Panc1 (cell line): ENCODE results near the gene ARFRP1. TPM values are rescaled to one million over a fixed set of nuclear protein-coding genes. Genes with fewer than 3 reads are reported as not detected.

Experiments used
- ATAC-seq: fragments of 200-7000 bp; cut with Tn5 transposase; 2 replicates; pipeline ENCODE4 v1.9.1; 2020; ENCODE audit warnings: mild to moderate bottlenecking, moderate library complexity
- BruUV-seq: library from RNA; stranded (reverse); fragments of 400-500 nt; replicated peaks from 2 replicates; lab custom pipeline; 2021; lab: Mats Ljungman, UMichigan
- CTCF ChIA-PET: fragments of 300-600 bp; sonication (Branson Sonifier 250); formaldehyde crosslinking; loops from one replicate; lab custom pipeline; 2022; ENCODE audit warnings: antibody characterized with exemption; lab: Charles Lee
- POLR2A ChIA-PET: fragments of 300-600 bp; sonication (Branson Sonifier 250); formaldehyde crosslinking; loops from one replicate; lab custom pipeline; 2022; ENCODE audit warnings: antibody characterized with exemption; lab: Charles Lee
- DNase-seq: peaks from one replicate; pipeline ENCODE4 v3.0.0-alpha.2; 2010; ENCODE audit warnings: low read depth, low spot score
- H3K27ac ChIP-seq: 2 replicates; pipeline ENCODE4 v1.5.1; 2011; ENCODE audit warnings: mild to moderate bottlenecking, low read length, inconsistent platforms
- H3K27me3 ChIP-seq: fragments of 200-500 bp; sonication (Bioruptor generic); 2 replicates; pipeline ENCODE4 v1.6.0; 2014; ENCODE audit warnings: low read length, inconsistent platforms; ENCODE audit not compliant: control insufficient read depth, insufficient read depth
- H3K36me3 ChIP-seq: fragments of 200-500 bp; sonication (Bioruptor generic); 2 replicates; pipeline ENCODE4 v1.5.1; 2014; ENCODE audit warnings: inconsistent platforms, mild to moderate bottlenecking, low read length, moderate library complexity; ENCODE audit not compliant: control insufficient read depth, insufficient read depth
- H3K4me1 ChIP-seq: 2 replicates; pipeline ENCODE4 v1.5.1; 2011; ENCODE audit warnings: inconsistent platforms, mild to moderate bottlenecking, low read length, moderate library complexity; ENCODE audit not compliant: control insufficient read depth, insufficient read depth
- H3K4me3 ChIP-seq, 2 experiments: 2 replicates each; pipeline ENCODE4 v1.5.1; 2011 to 2012; ENCODE audit warnings: low read depth in 2 of 2, low read length in 2 of 2, mild to moderate bottlenecking in 2 of 2, inconsistent platforms in 1 of 2, moderate library complexity in 1 of 2
- H3K9me3 ChIP-seq: fragments of 200-500 bp; sonication (Bioruptor generic); 2 replicates; pipeline ENCODE4 v1.5.1; 2014; ENCODE audit warnings: low read depth, mild to moderate bottlenecking, inconsistent platforms, low read length, moderate library complexity; ENCODE audit not compliant: control insufficient read depth, insufficient read depth
- POLR2AphosphoS5 ChIP-seq: IDR thresholded peaks from 2 replicates; pipeline ENCODE4 v1.6.1; 2012; ENCODE audit warnings: mild to moderate bottlenecking, low read depth, low read length, moderate library complexity
- SIN3A ChIP-seq: IDR thresholded peaks from 2 replicates; pipeline ENCODE4 v1.6.1; 2012; ENCODE audit warnings: low read depth, mild to moderate bottlenecking, low read length, moderate library complexity, borderline replicate concordance; ENCODE audit not compliant: insufficient read depth
- TCF7L2 ChIP-seq: IDR thresholded peaks from 2 replicates; pipeline ENCODE4 v1.6.1; 2011; ENCODE audit warnings: mild to moderate bottlenecking, low read depth, low read length, inconsistent platforms
- in situ Hi-C: cut with HindIII; loops from 2 replicates; pipeline ENCODE4 v1.10.0; 2016; ENCODE audit warnings: low sequenced_read_pairs, low pct_unique_long_range_greater_than_20kb
- intact Hi-C: fragments of 100-400 bp; cut with micrococcal nuclease; formaldehyde crosslinking; loops from one replicate; pipeline ENCODE4 v1.10.0; 2022; ENCODE audit not compliant: unreplicated experiment
- total RNA-seq: library from RNA; stranded (reverse); gene quantifications from one replicate; pipeline ENCODE4 v1.2.1, GENCODE V29; 2021; ENCODE audit not compliant: unreplicated experiment
- TF ChIP-seq, protein P1 (sequence below): fragments of 450-650 bp; IDR thresholded peaks from 2 replicates; pipeline ENCODE4 v1.5.1; 2017; ENCODE audit warnings: mild to moderate bottlenecking
- TF ChIP-seq, protein P2 (sequence below), 2 experiments: IDR thresholded peaks; 2 replicates each; pipeline ENCODE4 v1.6.1; 2011 to 2012; ENCODE audit warnings: low read depth in 2 of 2, control low read depth in 1 of 2, low read length in 1 of 2, mild to moderate bottlenecking in 1 of 2, moderate library complexity in 1 of 2; ENCODE audit not compliant: insufficient read depth in 1 of 2

Gene ARFRP1
- total RNA-seq, 1 experiment from 2014 or later = 57.9 TPM

DNA sequence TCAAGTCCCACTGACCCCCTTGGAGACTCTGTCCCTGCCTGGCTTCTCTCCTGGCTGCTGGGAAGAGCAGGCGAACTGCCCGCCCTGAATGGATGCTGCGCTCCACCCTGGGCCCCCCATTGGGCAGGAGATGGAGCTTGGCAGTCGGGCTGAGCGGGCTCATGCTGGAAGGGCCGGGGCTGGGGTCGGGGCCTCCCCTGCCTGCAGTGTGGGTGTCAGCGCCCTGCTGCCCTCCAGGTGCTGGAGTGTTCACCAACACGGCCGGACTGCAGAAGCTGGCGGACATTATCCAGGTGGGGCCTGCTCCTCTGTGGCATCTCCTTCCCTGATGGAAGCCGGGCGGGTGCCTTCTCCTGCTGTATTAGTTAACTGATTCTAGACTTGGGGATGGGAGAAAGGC is 27.3 kb downstream of the ARFRP1 start:
- in situ Hi-C loops (no loop called here), intact Hi-C loops (no loop called here)
- Histone ChIP-seq H3K4me3 (no peak overlapping the region), H3K27me3 (no peaks in the 10 kb centered on the region), H3K4me1 (peaks cover 23% of the 10 kb centered on the region), H3K36me3 (no peaks in the 10 kb centered on the region; the same call in 1 of the 2 replicates), H3K9me3 (no peaks in the 10 kb centered on the region), H3K27ac (peak overlapping the region; percentile 88)
- TF ChIP-seq SIN3A = no peak
- TF ChIP-seq, protein P1, sequence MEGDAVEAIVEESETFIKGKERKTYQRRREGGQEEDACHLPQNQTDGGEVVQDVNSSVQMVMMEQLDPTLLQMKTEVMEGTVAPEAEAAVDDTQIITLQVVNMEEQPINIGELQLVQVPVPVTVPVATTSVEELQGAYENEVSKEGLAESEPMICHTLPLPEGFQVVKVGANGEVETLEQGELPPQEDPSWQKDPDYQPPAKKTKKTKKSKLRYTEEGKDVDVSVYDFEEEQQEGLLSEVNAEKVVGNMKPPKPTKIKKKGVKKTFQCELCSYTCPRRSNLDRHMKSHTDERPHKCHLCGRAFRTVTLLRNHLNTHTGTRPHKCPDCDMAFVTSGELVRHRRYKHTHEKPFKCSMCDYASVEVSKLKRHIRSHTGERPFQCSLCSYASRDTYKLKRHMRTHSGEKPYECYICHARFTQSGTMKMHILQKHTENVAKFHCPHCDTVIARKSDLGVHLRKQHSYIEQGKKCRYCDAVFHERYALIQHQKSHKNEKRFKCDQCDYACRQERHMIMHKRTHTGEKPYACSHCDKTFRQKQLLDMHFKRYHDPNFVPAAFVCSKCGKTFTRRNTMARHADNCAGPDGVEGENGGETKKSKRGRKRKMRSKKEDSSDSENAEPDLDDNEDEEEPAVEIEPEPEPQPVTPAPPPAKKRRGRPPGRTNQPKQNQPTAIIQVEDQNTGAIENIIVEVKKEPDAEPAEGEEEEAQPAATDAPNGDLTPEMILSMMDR = no peak
- TF ChIP-seq, protein P2, sequence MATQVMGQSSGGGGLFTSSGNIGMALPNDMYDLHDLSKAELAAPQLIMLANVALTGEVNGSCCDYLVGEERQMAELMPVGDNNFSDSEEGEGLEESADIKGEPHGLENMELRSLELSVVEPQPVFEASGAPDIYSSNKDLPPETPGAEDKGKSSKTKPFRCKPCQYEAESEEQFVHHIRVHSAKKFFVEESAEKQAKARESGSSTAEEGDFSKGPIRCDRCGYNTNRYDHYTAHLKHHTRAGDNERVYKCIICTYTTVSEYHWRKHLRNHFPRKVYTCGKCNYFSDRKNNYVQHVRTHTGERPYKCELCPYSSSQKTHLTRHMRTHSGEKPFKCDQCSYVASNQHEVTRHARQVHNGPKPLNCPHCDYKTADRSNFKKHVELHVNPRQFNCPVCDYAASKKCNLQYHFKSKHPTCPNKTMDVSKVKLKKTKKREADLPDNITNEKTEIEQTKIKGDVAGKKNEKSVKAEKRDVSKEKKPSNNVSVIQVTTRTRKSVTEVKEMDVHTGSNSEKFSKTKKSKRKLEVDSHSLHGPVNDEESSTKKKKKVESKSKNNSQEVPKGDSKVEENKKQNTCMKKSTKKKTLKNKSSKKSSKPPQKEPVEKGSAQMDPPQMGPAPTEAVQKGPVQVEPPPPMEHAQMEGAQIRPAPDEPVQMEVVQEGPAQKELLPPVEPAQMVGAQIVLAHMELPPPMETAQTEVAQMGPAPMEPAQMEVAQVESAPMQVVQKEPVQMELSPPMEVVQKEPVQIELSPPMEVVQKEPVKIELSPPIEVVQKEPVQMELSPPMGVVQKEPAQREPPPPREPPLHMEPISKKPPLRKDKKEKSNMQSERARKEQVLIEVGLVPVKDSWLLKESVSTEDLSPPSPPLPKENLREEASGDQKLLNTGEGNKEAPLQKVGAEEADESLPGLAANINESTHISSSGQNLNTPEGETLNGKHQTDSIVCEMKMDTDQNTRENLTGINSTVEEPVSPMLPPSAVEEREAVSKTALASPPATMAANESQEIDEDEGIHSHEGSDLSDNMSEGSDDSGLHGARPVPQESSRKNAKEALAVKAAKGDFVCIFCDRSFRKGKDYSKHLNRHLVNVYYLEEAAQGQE (IDR thresholded peaks at IDR 0.05; ENCODE audit: insufficient read depth in 1 of 2, low read depth in 2 of 2, low read length in 1 of 2) = no peak
- TF ChIP-seq TCF7L2 = no peak
- TF ChIP-seq POLR2AphosphoS5 = no peak
- DNase-seq (no peak), ATAC-seq (no peak)
- ChIA-PET CTCF (no interaction called here), POLR2A (no interaction called here)
- no TSS peak for BruUV-seq

DNA sequence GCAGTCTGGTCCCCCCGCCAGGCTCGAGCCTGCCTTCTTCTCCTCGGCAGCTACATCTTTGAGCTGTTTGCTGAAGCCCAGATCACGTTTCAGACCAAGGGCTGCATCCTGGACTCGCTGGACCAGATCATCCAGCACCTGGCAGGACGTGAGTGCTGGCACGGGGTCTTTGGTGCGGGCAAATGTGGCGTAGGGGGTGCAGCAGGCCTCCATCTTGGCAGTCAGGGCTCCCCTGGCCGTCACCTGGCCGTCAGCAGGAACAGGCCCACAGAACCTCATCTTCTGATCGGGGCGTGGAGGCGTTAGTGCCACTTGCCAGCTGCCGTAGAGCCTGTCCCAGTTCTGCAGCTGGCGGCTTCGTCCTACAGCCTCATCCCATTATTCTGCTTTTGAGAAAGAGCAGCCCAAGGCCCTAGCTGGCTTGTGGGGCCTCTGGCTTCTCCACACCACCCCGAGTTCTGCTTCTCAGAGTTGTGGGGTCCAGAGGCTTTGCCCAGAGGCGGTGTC is 27.9 kb downstream of the ARFRP1 start:
- BruUV-seq = no TSS peak
- H3K27me3 ChIP-seq = no peaks in the 10 kb centered on the region
- intact Hi-C loops (no loop called here), in situ Hi-C loops (no loop called here)
- H3K36me3 ChIP-seq = no peaks in the 10 kb centered on the region; the same call in 1 of the 2 replicates
- no peaks in the 10 kb centered on the region for H3K9me3 ChIP-seq
- ChIA-PET POLR2A (no interaction called here), CTCF (no interaction called here)
- H3K4me3 ChIP-seq = no peak overlapping the region
- peaks cover 23% of the 10 kb centered on the region for H3K4me1 ChIP-seq
- ATAC-seq = no peak
- DNase-seq = no peak
- TF ChIP-seq TCF7L2 = no peak
- TF ChIP-seq, protein P1 = no peak
- TF ChIP-seq, protein P2 (IDR thresholded peaks at IDR 0.05; ENCODE audit: insufficient read depth in 1 of 2, low read depth in 2 of 2, low read length in 1 of 2) = no peak
- TF ChIP-seq POLR2AphosphoS5 = no peak
- no peak for TF ChIP-seq SIN3A
- H3K27ac ChIP-seq = peak overlapping the region; percentile 26; the same call in 1 of the 2 replicates
